Measurements from ENCODE around the gene RAB35. TPM values are rescaled to one million over a fixed set of nuclear protein-coding genes. Genes with fewer than 3 reads are reported as not detected.

Gene RAB35
- polyA plus RNA-seq, 1 of the 3 experiments (the other 2 are of a cell fraction) = 41.8 TPM

GRCh38 chr12:120055231-120056000 is 61.1 kb downstream of the RAB35 start:
- DNase-seq = no peak
- Histone ChIP-seq H3K36me3 (replicated peaks in 1 of 2; ENCODE audit: control insufficient read depth in 1 of 2, insufficient read depth in 2 of 2, low read length in 1 of 2) (no peaks in the 10 kb centered on the region), H3K27ac (ENCODE audit: low read depth in 2 of 2, low read length in 1 of 2) (no peak overlapping the region), H3K9me3 (no peaks in the 10 kb centered on the region), H3K4me3 (ENCODE audit: low read depth in 2 of 2, low read length in 1 of 2) (no peak overlapping the region), H3F3A (replicated peaks; ENCODE audit: insufficient read depth) (no peaks in the 10 kb centered on the region), H3K9ac (no peak overlapping the region), H3K4me2 (no peak overlapping the region), H2AFZ (ENCODE audit: low read depth) (no peak overlapping the region), H3K4me1 (ENCODE audit: control insufficient read depth in 1 of 2, insufficient read depth in 2 of 2, low read depth in 1 of 2, low read length in 1 of 2) (no peaks in the 10 kb centered on the region), H3K79me2 (ENCODE audit: insufficient read depth) (no peaks in the 10 kb centered on the region), H3K9me2 (no peaks in the 10 kb centered on the region), H3K27me3 (ENCODE audit: insufficient read depth) (no peaks in the 10 kb centered on the region), H4K20me1 (ENCODE audit: insufficient read depth) (no peaks in the 10 kb centered on the region)
- ChIA-PET CTCF (no interaction called here), POLR2A (no interaction called here)
- 57% methylated on average over 2 of the region's 2 CpGs for WGBS (ENCODE audit: low lambda C conversion rate)
- TF ChIP-seq JUND (IDR thresholded peaks at IDR 0.05) = no peak
- no peak for TF ChIP-seq POLR2AphosphoS5 (IDR thresholded peaks at IDR 0.05; ENCODE audit: low read depth, low read length)

- DNase-seq = no peak
- no peak overlapping the region for H3K4me3 ChIP-seq (ENCODE audit: low read depth in 2 of 2, low read length in 1 of 2)
- POLR2A ChIA-PET = no interaction called here
- H3K36me3 ChIP-seq (replicated peaks in 1 of 2; ENCODE audit: control insufficient read depth in 1 of 2, insufficient read depth in 2 of 2, low read length in 1 of 2) = no peaks in the 10 kb centered on the region
- no peaks in the 10 kb centered on the region for H3K9me2 ChIP-seq
- no peak overlapping the region for H3K27ac ChIP-seq (ENCODE audit: low read depth in 2 of 2, low read length in 1 of 2)
- H3K4me1 ChIP-seq (ENCODE audit: control insufficient read depth in 1 of 2, insufficient read depth in 2 of 2, low read depth in 1 of 2, low read length in 1 of 2) = no peaks in the 10 kb centered on the region
- H3K79me2 ChIP-seq (ENCODE audit: insufficient read depth) = no peaks in the 10 kb centered on the region
- CTCF ChIA-PET = no interaction called here
- H3K9ac ChIP-seq = no peak overlapping the region
- no peaks in the 10 kb centered on the region for H3F3A ChIP-seq (replicated peaks; ENCODE audit: insufficient read depth)
- no peaks in the 10 kb centered on the region for H3K9me3 ChIP-seq
- H4K20me1 ChIP-seq (ENCODE audit: insufficient read depth) = no peaks in the 10 kb centered on the region
- TF ChIP-seq JUND (IDR thresholded peaks at IDR 0.05) (no peak), EZH2phosphoT487 (IDR thresholded peaks at IDR 0.05; ENCODE audit: borderline replicate concordance, low read depth) (no peak), RAD21 (IDR thresholded peaks at IDR 0.05; ENCODE audit: low read length) (no peak), REST (IDR thresholded peaks at IDR 0.05; ENCODE audit: low read depth, low read length) (no peak), FOXJ3 (CRISPR knock-in tag; IDR thresholded peaks at IDR 0.05) (no peak), MAX (IDR thresholded peaks at IDR 0.05; ENCODE audit: low read depth) (no peak), USF1 (IDR thresholded peaks at IDR 0.05; ENCODE audit: borderline replicate concordance, low read depth) (no peak), SIN3A (IDR thresholded peaks at IDR 0.05; ENCODE audit: borderline replicate concordance, low read depth, low read length) (no peak), GATA2 (CRISPR knock-in tag; IDR thresholded peaks at IDR 0.05) (no peak), GABPA (IDR thresholded peaks at IDR 0.05; ENCODE audit: low read depth) (no peak), RFX5 (IDR thresholded peaks at IDR 0.05; ENCODE audit: low read length) (no peak), POLR2AphosphoS5 (IDR thresholded peaks at IDR 0.05; ENCODE audit: low read depth, low read length) (no peak), EP300 (IDR thresholded peaks at IDR 0.05; ENCODE audit: borderline replicate concordance in 1 of 2, low read depth in 1 of 2, low read length in 1 of 2) (no peak), TAF1 (IDR thresholded peaks at IDR 0.05; ENCODE audit: borderline replicate concordance, low read depth, low read length) (no peak), NRF1 (IDR thresholded peaks at IDR 0.05; ENCODE audit: low read depth, low read length) (no peak), FOSL2 (IDR thresholded peaks at IDR 0.05; ENCODE audit: borderline replicate concordance, low read depth) (no peak)
- no peak overlapping the region for H3K4me2 ChIP-seq
- WGBS (ENCODE audit: low lambda C conversion rate) = 60% methylated on average over 4 of the region's 4 CpGs
- H3K27me3 ChIP-seq (ENCODE audit: insufficient read depth) = no peaks in the 10 kb centered on the region
- H2AFZ ChIP-seq (ENCODE audit: low read depth) = no peak overlapping the region
Observed at GRCh38 chr12:120054293-120054692, 62.3 kb downstream of the RAB35 start.

Measured in SK-N-SH (cell line).